Gastrocnemius medialis (tissue), 4 donors: ENCODE data around the gene GAS6.

ENCODE experiments used
- POLR2A ChIP-seq, 2 donors: fragments of 450-650 bp; IDR thresholded peaks; one replicate each; pipeline ENCODE4 v1.6.1; 2017; ENCODE audit warnings: antibody characterized with exemption in 2 of 2, mild to moderate bottlenecking in 2 of 2, moderate library complexity in 2 of 2
- TF ChIP-seq, protein P1 (sequence below), 5 experiments: fragments of 450-650 bp in 3 of 5; fragments of 200-600 bp in 2 of 5; sonication (generic) in 2 of 5; IDR thresholded peaks in 4 of 5; conservative IDR thresholded peaks in 1 of 5; 1 replicate in 4 of 5; 2 replicates in 1 of 5; pipeline ENCODE4 v1.5.1; 2016 to 2019; ENCODE audit warnings: antibody characterized with exemption in 5 of 5, mild to moderate bottlenecking in 3 of 5, moderate library complexity in 3 of 5

DNA sequence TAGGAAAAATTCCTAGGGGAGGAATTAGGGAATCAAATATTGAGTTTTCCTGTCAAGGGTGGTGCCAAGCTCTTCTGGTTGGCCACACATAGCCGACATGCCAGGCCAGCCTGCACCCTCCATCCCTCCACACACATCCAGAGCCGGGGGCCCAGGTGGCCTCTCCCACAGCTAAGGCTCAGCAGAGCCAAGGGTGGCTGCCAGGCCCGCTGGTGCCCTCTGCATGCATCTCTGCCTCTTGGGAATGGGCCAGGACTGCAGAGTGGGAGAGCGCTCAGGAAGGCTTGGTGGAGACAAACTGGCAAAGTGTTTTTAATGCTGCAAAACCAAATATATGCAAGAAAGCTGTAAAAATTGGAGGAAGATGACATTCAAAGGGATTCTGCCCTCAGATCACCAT, 42.7 kb upstream of the GAS6 start:
- TF ChIP-seq, protein P1, sequence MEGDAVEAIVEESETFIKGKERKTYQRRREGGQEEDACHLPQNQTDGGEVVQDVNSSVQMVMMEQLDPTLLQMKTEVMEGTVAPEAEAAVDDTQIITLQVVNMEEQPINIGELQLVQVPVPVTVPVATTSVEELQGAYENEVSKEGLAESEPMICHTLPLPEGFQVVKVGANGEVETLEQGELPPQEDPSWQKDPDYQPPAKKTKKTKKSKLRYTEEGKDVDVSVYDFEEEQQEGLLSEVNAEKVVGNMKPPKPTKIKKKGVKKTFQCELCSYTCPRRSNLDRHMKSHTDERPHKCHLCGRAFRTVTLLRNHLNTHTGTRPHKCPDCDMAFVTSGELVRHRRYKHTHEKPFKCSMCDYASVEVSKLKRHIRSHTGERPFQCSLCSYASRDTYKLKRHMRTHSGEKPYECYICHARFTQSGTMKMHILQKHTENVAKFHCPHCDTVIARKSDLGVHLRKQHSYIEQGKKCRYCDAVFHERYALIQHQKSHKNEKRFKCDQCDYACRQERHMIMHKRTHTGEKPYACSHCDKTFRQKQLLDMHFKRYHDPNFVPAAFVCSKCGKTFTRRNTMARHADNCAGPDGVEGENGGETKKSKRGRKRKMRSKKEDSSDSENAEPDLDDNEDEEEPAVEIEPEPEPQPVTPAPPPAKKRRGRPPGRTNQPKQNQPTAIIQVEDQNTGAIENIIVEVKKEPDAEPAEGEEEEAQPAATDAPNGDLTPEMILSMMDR (IDR thresholded peaks at IDR 0.05 in 4 of 5, conservative IDR thresholded peaks at IDR 0.05 in 1 of 5) = no peak
- TF ChIP-seq POLR2A (IDR thresholded peaks at IDR 0.05) = no peak
